B cell (primary cell): ENCODE results near the gene EHBP1. TPM values are rescaled to one million over a fixed set of nuclear protein-coding genes. Genes with fewer than 3 reads are reported as not detected.

Experiments
- ATAC-seq: fragments of 200-7000 bp; cut with Tn5 transposase; one replicate; pipeline ENCODE4 v1.10.0; 2021; ENCODE audit warnings: low read depth, mild to moderate bottlenecking, moderate number of reproducible peaks, moderate library complexity
- CTCF ChIA-PET: fragments of 350-600 bp; sonication (Branson Sonifier 250); formaldehyde crosslinking; loops from one replicate; lab custom pipeline; 2021; ENCODE audit warnings: antibody characterized with exemption, inconsistent platforms; lab: Charles Lee
- POLR2A ChIA-PET: fragments of 350-600 bp; sonication (Branson Sonifier 250); formaldehyde crosslinking; loops from one replicate; lab custom pipeline; 2021; ENCODE audit warnings: antibody characterized with exemption; lab: Charles Lee
- DNase-seq: peaks from one replicate; pipeline ENCODE4 v3.0.0; 2013
- H2AFZ ChIP-seq: 2 replicates; pipeline ENCODE4 v1.6.1; 2012; ENCODE audit warnings: mild to moderate bottlenecking, low read depth, low read length; ENCODE audit not compliant: insufficient read depth, poor library complexity, severe bottlenecking
- H3K27ac ChIP-seq, 2 donors: 1 replicate in 1 of 2; 2 replicates in 1 of 2; pipeline ENCODE4 v1.5.1; 2012 to 2013; ENCODE audit warnings: low read length in 2 of 2, mild to moderate bottlenecking in 2 of 2, moderate library complexity in 1 of 2
- H3K27me3 ChIP-seq, 4 experiments: fragments of 200-600 bp in 1 of 4; sonication (generic) in 1 of 4; replicated peaks in 1 of 4; 1 replicate in 2 of 4; 2 replicates in 2 of 4; pipeline versions ENCODE4 v1.6.1 to v1.7.0; 2013 to 2016; ENCODE audit warnings: low read length in 3 of 4, mild to moderate bottlenecking in 2 of 4, mixed read lengths in 1 of 4, moderate library complexity in 1 of 4; ENCODE audit not compliant: insufficient read depth in 4 of 4, control insufficient read depth in 3 of 4; ENCODE audit errors: control extremely low read depth in 1 of 4
- H3K36me3 ChIP-seq, 2 experiments: replicated peaks in 1 of 2; 1 replicate in 1 of 2; 2 replicates in 1 of 2; pipeline versions ENCODE4 v1.6.1 to v1.7.1; 2013; ENCODE audit warnings: low read length in 1 of 2; ENCODE audit not compliant: insufficient read depth in 2 of 2, control insufficient read depth in 1 of 2; ENCODE audit errors: control extremely low read depth in 1 of 2, extremely low read depth in 1 of 2
- H3K4me1 ChIP-seq, 2 donors: fragments of 200-600 bp in 1 of 2; sonication (generic) in 1 of 2; 1 replicate in 1 of 2; 2 replicates in 1 of 2; pipeline versions ENCODE4 v1.5.1 to v1.6.1; 2013 to 2017; ENCODE audit warnings: low read length in 2 of 2; ENCODE audit not compliant: control insufficient read depth in 2 of 2, insufficient read depth in 2 of 2
- H3K4me2 ChIP-seq: replicated peaks from 2 replicates; pipeline ENCODE3; 2012; ENCODE audit warnings: mild to moderate bottlenecking, low read depth, low read length; ENCODE audit not compliant: poor library complexity, severe bottlenecking
- H3K4me3 ChIP-seq, 5 experiments: fragments of 200-600 bp in 1 of 5; sonication (generic) in 1 of 5; 1 replicate in 3 of 5; 2 replicates in 2 of 5; pipeline versions ENCODE4 v1.5.1 to v1.7.0; 2011 to 2016; ENCODE audit warnings: low read length in 4 of 5, mild to moderate bottlenecking in 4 of 5, low read depth in 2 of 5, control low read depth in 1 of 5, moderate library complexity in 1 of 5; ENCODE audit not compliant: insufficient read depth in 1 of 5; ENCODE audit errors: control extremely low read depth in 1 of 5, extremely low read depth in 1 of 5
- H3K79me2 ChIP-seq: fragments of 200-600 bp; sonication (generic); one replicate; pipeline ENCODE4 v1.6.0; 2016; ENCODE audit warnings: low read length; ENCODE audit not compliant: control insufficient read depth, insufficient read depth
- H3K9ac ChIP-seq: fragments of 200-600 bp; sonication (generic); 2 replicates; pipeline ENCODE4 v1.6.1; 2017; ENCODE audit warnings: mild to moderate bottlenecking, low read length, moderate library complexity
- H3K9me3 ChIP-seq, 3 donors: one replicate each; pipeline versions ENCODE4 v1.6.1 to v1.7.1; 2013; ENCODE audit warnings: low read length in 2 of 3; ENCODE audit not compliant: control insufficient read depth in 2 of 3, insufficient read depth in 1 of 3; ENCODE audit errors: control extremely low read depth in 1 of 3
- H4K20me1 ChIP-seq: 2 replicates; pipeline ENCODE4 v1.6.0; 2012; ENCODE audit warnings: mild to moderate bottlenecking, low read length; ENCODE audit not compliant: insufficient read depth, control insufficient read depth, poor library complexity, severe bottlenecking
- H3K27ac Mint-ChIP-seq: one replicate; pipeline ENCODE4 v1.8.0; 2021; ENCODE audit warnings: mixed read lengths
- H3K27me3 Mint-ChIP-seq: one replicate; pipeline ENCODE4 v1.8.0; 2021; ENCODE audit warnings: mixed read lengths
- H3K4me1 Mint-ChIP-seq: one replicate; pipeline ENCODE4 v1.8.0; 2021; ENCODE audit warnings: mixed read lengths
- H3K4me3 Mint-ChIP-seq: one replicate; pipeline ENCODE4 v1.8.0; 2021; ENCODE audit warnings: mixed read lengths
- H3K9me3 Mint-ChIP-seq: one replicate; pipeline ENCODE4 v1.8.0; 2022; ENCODE audit warnings: mixed read lengths; ENCODE audit not compliant: insufficient read depth
- EZH2 ChIP-seq: IDR thresholded peaks from 2 replicates; pipeline ENCODE4 v1.6.1; 2012; ENCODE audit warnings: borderline replicate concordance, low read depth, mild to moderate bottlenecking, moderate library complexity, low read length; ENCODE audit not compliant: insufficient read depth, poor library complexity, severe bottlenecking
- WGBS: methylation state at CpG from one replicate; pipeline ENCODE4 v1.1.5; 2013; ENCODE audit warnings: missing lambda C conversion rate; ENCODE audit not compliant: insufficient coverage; 5-methylcytosine and 5-hydroxymethylcytosine counted together
- intact Hi-C: fragments of 100-400 bp; cut with micrococcal nuclease; formaldehyde crosslinking; loops from one replicate; pipeline ENCODE4 v1.10.0; 2022
- polyA plus RNA-seq: library from polyadenylated mRNA; depleted of rRNA; stranded (reverse); fragments of >200 nt; gene quantifications from 2 replicates; pipeline ENCODE4 v1.2.3, GENCODE V29; 2012
- total RNA-seq, 2 donors: library from RNA; stranded (reverse); fragments of 120-200 nt in 1 of 2; gene quantifications; 1 replicate in 1 of 2; 2 replicates in 1 of 2; pipeline versions ENCODE4 v1.2.3 to v1.2.4, GENCODE V29; 2013 to 2022
- TF ChIP-seq, protein P1 (sequence below): fragments of 200-600 bp; IDR thresholded peaks from one replicate; pipeline ENCODE4 v1.8.0; 2022; ENCODE audit warnings: antibody characterized with exemption, mild to moderate bottlenecking

Gene EHBP1
- total and polyA plus RNA-seq, 2 donors (not counting 1 experiment from before 2014, with no cell fraction given) = 8.8 to 34.7 TPM

DNA sequence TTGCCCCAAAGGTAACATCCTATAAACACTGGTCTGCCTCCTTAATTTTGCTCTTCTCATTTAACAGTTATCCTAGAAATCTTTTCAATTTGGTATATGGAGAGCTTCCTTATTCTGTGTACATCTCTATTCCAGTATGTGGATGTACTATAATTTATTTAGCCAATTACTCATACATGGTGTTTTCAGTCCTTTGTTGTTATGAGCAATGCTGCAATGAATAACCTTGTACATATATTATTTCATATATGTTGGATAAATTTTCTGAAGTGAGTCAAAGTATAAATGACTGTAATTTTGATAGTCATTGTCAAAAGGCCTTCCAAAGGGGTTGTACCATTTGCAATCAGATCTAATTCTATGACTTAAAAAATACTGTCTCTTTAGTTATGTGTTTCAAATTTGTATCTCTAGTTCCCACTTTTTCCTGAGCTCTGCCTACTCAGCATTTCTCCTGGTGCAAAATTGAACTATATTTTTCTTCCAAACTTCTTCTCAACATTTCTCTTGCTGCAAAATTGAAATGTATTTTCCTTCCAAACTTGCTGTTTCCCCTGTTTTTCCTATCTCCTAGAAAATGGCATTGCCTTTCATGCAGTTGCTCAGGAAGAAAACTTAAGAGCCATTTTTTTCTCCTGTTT is 191.8 kb downstream of the EHBP1 start:
- TF ChIP-seq, protein P1, sequence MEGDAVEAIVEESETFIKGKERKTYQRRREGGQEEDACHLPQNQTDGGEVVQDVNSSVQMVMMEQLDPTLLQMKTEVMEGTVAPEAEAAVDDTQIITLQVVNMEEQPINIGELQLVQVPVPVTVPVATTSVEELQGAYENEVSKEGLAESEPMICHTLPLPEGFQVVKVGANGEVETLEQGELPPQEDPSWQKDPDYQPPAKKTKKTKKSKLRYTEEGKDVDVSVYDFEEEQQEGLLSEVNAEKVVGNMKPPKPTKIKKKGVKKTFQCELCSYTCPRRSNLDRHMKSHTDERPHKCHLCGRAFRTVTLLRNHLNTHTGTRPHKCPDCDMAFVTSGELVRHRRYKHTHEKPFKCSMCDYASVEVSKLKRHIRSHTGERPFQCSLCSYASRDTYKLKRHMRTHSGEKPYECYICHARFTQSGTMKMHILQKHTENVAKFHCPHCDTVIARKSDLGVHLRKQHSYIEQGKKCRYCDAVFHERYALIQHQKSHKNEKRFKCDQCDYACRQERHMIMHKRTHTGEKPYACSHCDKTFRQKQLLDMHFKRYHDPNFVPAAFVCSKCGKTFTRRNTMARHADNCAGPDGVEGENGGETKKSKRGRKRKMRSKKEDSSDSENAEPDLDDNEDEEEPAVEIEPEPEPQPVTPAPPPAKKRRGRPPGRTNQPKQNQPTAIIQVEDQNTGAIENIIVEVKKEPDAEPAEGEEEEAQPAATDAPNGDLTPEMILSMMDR = no peak
- no peak for TF ChIP-seq EZH2
- intact Hi-C loops = no loop called here
- Histone ChIP-seq H4K20me1 (no peaks in the 10 kb centered on the region), H3K27ac (no peak overlapping the region), H3K27me3 (no peaks in the 10 kb centered on the region), H3K36me3 (no peaks in the 10 kb centered on the region), H2AFZ (no peak overlapping the region), H3K79me2 (no peaks in the 10 kb centered on the region), H3K4me2 (no peak overlapping the region), H3K9ac (no peak overlapping the region), H3K4me1 (no peaks in the 10 kb centered on the region), H3K4me3 (no peak overlapping the region), H3K9me3 (no peaks in the 10 kb centered on the region)
- no peak overlapping the region for H3K27ac Mint-ChIP-seq
- H3K4me3 Mint-ChIP-seq = no peak overlapping the region
- H3K4me1 Mint-ChIP-seq = no peaks in the 10 kb centered on the region
- DNase-seq (no peak), ATAC-seq (no peak)
- POLR2A ChIA-PET = no interaction called here
- no peaks in the 10 kb centered on the region for H3K9me3 Mint-ChIP-seq
- H3K27me3 Mint-ChIP-seq = no peaks in the 10 kb centered on the region
- CTCF ChIA-PET = no interaction called here

DNA sequence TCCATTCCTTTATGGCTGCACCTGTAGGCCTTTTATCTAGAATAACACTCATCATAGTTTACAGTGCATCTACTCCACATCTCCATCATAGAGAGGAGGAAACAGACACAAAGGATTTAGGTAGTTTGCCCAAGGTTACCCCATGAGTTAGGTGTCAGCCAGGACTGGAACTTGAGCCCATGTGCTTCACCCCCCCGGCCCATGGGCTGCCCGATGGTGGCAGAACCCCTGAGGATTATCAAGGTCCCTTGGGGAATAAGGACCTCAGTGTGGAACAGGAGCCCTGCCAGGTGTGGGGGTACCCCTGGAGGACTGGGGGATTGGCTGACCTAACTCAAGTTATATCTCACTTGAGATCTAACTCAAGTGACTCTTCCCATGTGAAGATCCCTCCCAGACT is 198.8 kb downstream of the EHBP1 start:
- ChIA-PET CTCF (no interaction called here), POLR2A (no interaction called here)
- Mint-ChIP-seq H3K4me3 (no peak overlapping the region), H3K27me3 (no peaks in the 10 kb centered on the region), H3K27ac (no peak overlapping the region), H3K4me1 (peaks cover 7% of the 10 kb centered on the region), H3K9me3 (no peaks in the 10 kb centered on the region)
- ATAC-seq (no peak), DNase-seq (no peak)
- Histone ChIP-seq H3K9ac (no peak overlapping the region), H4K20me1 (no peaks in the 10 kb centered on the region), H3K4me3 (no peak overlapping the region), H2AFZ (no peak overlapping the region), H3K9me3 (no peaks in the 10 kb centered on the region), H3K36me3 (no peaks in the 10 kb centered on the region), H3K79me2 (no peaks in the 10 kb centered on the region), H3K4me1 (no peaks in the 10 kb centered on the region), H3K4me2 (no peak overlapping the region), H3K27ac (no peak overlapping the region), H3K27me3 (no peaks in the 10 kb centered on the region)
- 60% methylated on average over 1 of the region's 2 CpGs for WGBS
- TF ChIP-seq, protein P1 = no peak
- TF ChIP-seq EZH2 = no peak
- intact Hi-C loops = no loop called here
